ENCODE data around the gene MYH9. TPM values are rescaled to one million over a fixed set of nuclear protein-coding genes. Genes with fewer than 3 reads are reported as not detected.
A peak's percentile ranks its signal among the peaks of the same experiment; 100 is the strongest.

The MYH9 gene
- total RNA-seq, 2 experiments from 2014 or later = 624 to 679 TPM

DNA sequence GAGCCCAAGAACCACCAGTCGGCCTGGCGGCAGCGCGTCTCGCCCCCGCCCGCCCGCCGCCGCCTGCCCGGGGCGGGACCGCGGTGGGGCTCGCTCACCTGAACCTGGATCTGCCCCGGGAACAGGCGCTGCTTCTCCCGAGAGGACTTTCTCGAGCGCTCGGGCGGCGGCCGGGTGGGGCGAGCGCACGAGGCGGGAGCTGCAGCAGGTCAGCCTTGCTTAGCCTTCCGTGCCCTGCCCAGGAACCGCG lies 133 bp downstream of the MYH9 start:
- Mint-ChIP-seq H3K4me3 (peak overlapping the region; percentile 85), H3K4me1 (ENCODE audit: low read depth) (peaks cover 29% of the 10 kb centered on the region), H3K9me3 (no peaks in the 10 kb centered on the region), H3K27ac (peak overlapping the region; percentile 63), H3K36me3 (ENCODE audit: low read depth) (peaks cover 38% of the 10 kb centered on the region), H3K27me3 (no peaks in the 10 kb centered on the region)
- TF ChIP-seq CTCF (IDR thresholded peaks at IDR 0.05) = no peak
- ChIA-PET CTCF (interaction anchor here (1.1 to 1.8 kb wide), 3 partner anchors 23 to 99 kb away, joined by 3 to 10 read pairs (median 4); no protein-coding TSS in a partner anchor), POLR2A (interaction anchor here (0.5 to 42.1 kb wide), 12 partner anchors 10 to 94 kb away, joined by 3 to 1125 read pairs (median 6); partner anchors contain the start of gene TXN2)
- intact Hi-C loops (cut with micrococcal nuclease) = no loop called here
- DNase-seq (no peak), ATAC-seq (peak; percentile 1)

DNA sequence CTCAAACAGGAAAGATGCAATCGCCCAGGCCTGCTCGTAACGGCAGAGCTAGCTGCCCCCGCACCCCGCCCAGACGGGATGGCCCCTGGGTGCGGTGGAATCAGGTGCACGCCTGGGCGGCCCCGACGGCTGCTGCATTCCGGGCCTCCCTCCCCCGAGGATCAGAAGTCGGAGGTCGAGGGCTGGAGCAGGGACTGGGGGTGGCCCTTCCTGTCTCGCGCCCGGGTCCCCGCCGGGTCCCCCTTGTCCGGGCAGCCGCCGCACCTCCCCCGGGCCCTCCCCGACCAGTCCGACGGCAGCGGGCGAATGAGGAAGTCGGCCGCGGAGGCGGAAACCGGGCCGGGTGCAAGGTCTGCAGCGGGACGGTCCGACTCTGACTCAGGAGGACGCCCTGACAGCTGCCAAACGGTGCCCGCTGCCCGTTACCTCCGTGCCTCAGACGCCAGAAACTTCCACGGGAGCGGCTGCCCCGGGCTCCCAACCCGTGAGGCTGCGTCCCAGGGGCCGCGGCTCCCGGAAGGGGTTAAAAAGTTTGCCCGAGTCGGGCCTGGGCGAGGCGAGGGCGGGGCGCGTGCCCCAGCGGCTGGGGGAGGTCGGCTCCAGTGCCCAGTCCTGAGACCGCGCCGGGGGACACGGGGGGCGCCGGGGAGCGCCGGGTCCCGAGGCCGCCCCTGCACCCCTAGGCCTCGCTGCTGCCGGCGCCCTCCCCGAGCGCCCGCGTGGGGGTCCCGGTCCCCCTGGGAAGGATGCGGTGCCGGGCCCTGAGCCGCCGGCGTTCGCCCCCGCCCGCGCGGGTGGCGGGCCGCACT lies 663 bp downstream of the MYH9 start:
- Mint-ChIP-seq H3K4me1 (ENCODE audit: low read depth) (peaks cover 33% of the 10 kb centered on the region), H3K27ac (peak overlapping the region; percentile 96), H3K4me3 (peak overlapping the region; percentile 92), H3K36me3 (ENCODE audit: low read depth) (peaks cover 41% of the 10 kb centered on the region), H3K9me3 (no peaks in the 10 kb centered on the region), H3K27me3 (no peaks in the 10 kb centered on the region)
- CTCF ChIA-PET = interaction anchor here (1.0 to 1.8 kb wide), 8 partner anchors 10 to 100 kb away, joined by 3 to 10 read pairs (median 4); no protein-coding TSS in a partner anchor
- peak; percentile 12 for ATAC-seq
- peak; percentile 83 for DNase-seq
- POLR2A ChIA-PET = interaction anchor here (0.5 to 42.1 kb wide), 13 partner anchors 10 to 94 kb away, joined by 3 to 1125 read pairs (median 5); partner anchors contain the start of gene TXN2
- intact Hi-C loops (cut with micrococcal nuclease) = no loop called here
- no peak for TF ChIP-seq CTCF (IDR thresholded peaks at IDR 0.05)

DNA sequence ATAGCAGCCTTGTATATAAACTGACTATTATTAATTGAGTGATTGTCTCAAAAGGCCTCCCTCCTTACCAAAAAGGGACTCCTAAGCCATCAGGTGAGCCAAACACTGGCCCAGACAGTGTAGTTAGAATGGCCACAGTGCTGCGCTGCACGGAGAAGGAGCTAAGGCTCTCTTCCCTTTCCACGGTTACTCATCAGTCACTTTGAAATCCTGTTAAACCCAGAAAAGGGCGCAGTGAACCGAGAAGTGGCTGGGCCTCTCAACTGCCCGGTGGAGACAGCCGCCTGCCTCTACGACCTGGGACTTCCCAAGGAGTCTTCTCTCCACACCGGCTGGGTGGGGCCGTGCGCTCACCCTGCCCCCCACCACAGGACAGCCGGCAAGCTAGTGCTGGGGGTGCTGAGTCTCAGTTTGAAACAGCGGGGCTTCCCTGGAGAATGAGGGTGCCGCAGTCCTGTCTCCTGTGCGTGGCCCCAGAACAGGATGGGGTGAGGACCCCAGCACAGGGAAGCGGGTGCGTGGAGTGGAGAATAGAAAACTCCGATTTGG lies 1.3 kb downstream of the MYH9 start:
- no peak for TF ChIP-seq CTCF (IDR thresholded peaks at IDR 0.05)
- CTCF ChIA-PET = interaction anchor here (1.0 to 2.2 kb wide), 8 partner anchors 9 to 85 kb away, joined by 3 to 9 read pairs (median 4); no protein-coding TSS in a partner anchor
- peaks cover 46% of the 10 kb centered on the region for H3K36me3 Mint-ChIP-seq (ENCODE audit: low read depth)
- H3K9me3 Mint-ChIP-seq = no peaks in the 10 kb centered on the region
- no peaks in the 10 kb centered on the region for H3K27me3 Mint-ChIP-seq
- peaks cover 39% of the 10 kb centered on the region for H3K4me1 Mint-ChIP-seq (ENCODE audit: low read depth)
- POLR2A ChIA-PET = interaction anchor here (0.8 to 42.1 kb wide), 9 partner anchors 9 to 86 kb away, joined by 3 to 1125 read pairs (median 4); no protein-coding TSS in a partner anchor
- peak; percentile 32 for ATAC-seq
- H3K27ac Mint-ChIP-seq = peak overlapping the region; percentile 96
- peak; percentile 82 for DNase-seq
- intact Hi-C loops (cut with micrococcal nuclease) = no loop called here
- H3K4me3 Mint-ChIP-seq = peak overlapping the region; percentile 92

GRCh38 chr22:36385491-36386350 lies 2.0 kb downstream of the MYH9 start:
- Mint-ChIP-seq H3K27me3 (no peaks in the 10 kb centered on the region), H3K4me3 (peak overlapping the region; percentile 92), H3K9me3 (no peaks in the 10 kb centered on the region), H3K27ac (peak overlapping the region; percentile 96), H3K36me3 (ENCODE audit: low read depth) (peaks cover 49% of the 10 kb centered on the region), H3K4me1 (ENCODE audit: low read depth) (peaks cover 43% of the 10 kb centered on the region)
- ChIA-PET POLR2A (interaction anchor here (0.7 to 42.1 kb wide), 13 partner anchors 9 to 320 kb away, joined by 3 to 1125 read pairs (median 4); no protein-coding TSS in a partner anchor), CTCF (interaction anchor here (0.7 to 3.3 kb wide), 18 partner anchors 8 to 101 kb away, joined by 3 to 19 read pairs (median 4); no protein-coding TSS in a partner anchor)
- intact Hi-C loops (cut with micrococcal nuclease) = no loop called here
- peak; percentile 10 for ATAC-seq
- peak; percentile 82 for DNase-seq
- TF ChIP-seq CTCF (IDR thresholded peaks at IDR 0.05) = no peak
